ENCODE results near the gene SFMBT2. TPM values are rescaled to one million over a fixed set of nuclear protein-coding genes. Genes with fewer than 3 reads are reported as not detected.

SFMBT2 gene
- total RNA-seq, 2 donors from 2014 or later, result 12.2 to 18.5 TPM

GRCh38 chr10:7441403-7442147, 30.7 kb upstream of the SFMBT2 start:
- no peak for DNase-seq (ENCODE audit: low spot score)
- intact Hi-C loops (cut with DNase I), result no loop called here
- Histone ChIP-seq H3K9me3 (no peaks in the 10 kb centered on the region), H3K4me1 (replicated peaks) (peaks cover 3% of the 10 kb centered on the region), H3K27me3 (replicated peaks; ENCODE audit: insufficient read depth) (no peaks in the 10 kb centered on the region), H3K36me3 (no peaks in the 10 kb centered on the region), H3K4me3 (no peak overlapping the region), H3K27ac (no peak overlapping the region)
- TF ChIP-seq POLR2A (IDR thresholded peaks at IDR 0.05) (no peak), CTCF (IDR thresholded peaks at IDR 0.05) (no peak), POLR2AphosphoS5 (IDR thresholded peaks at IDR 0.05) (no peak)
- WGBS, result 85% methylated on average over 12 of the region's 12 CpGs

- TF ChIP-seq CTCF (IDR thresholded peaks at IDR 0.05) (no peak), POLR2A (IDR thresholded peaks at IDR 0.05) (no peak), POLR2AphosphoS5 (IDR thresholded peaks at IDR 0.05) (no peak)
- DNase-seq (ENCODE audit: low spot score), result no peak
- no peaks in the 10 kb centered on the region for H3K36me3 ChIP-seq
- WGBS, result 70% methylated on average over 7 of the region's 7 CpGs
- intact Hi-C loops (cut with DNase I), result no loop called here
- H3K27ac ChIP-seq, result no peak overlapping the region
- peaks cover 3% of the 10 kb centered on the region for H3K4me1 ChIP-seq (replicated peaks)
- H3K9me3 ChIP-seq, result no peaks in the 10 kb centered on the region
- no peaks in the 10 kb centered on the region for H3K27me3 ChIP-seq (replicated peaks; ENCODE audit: insufficient read depth)
- H3K4me3 ChIP-seq, result no peak overlapping the region
Observed at GRCh38 chr10:7439696-7440095, 28.9 kb upstream of the SFMBT2 start.

GRCh38 chr10:7438196-7438986, 27.6 kb upstream of the SFMBT2 start:
- intact Hi-C loops (cut with DNase I), result no loop called here
- Histone ChIP-seq H3K4me1 (replicated peaks) (peaks cover 3% of the 10 kb centered on the region), H3K27me3 (replicated peaks; ENCODE audit: insufficient read depth) (no peaks in the 10 kb centered on the region), H3K36me3 (no peaks in the 10 kb centered on the region), H3K9me3 (no peaks in the 10 kb centered on the region), H3K27ac (no peak overlapping the region), H3K4me3 (no peak overlapping the region)
- no peak for TF ChIP-seq POLR2A (IDR thresholded peaks at IDR 0.05)
- peak; percentile 15 for TF ChIP-seq POLR2AphosphoS5 (IDR thresholded peaks at IDR 0.05)
- 10% methylated on average over 19 of the region's 19 CpGs for WGBS
- DNase-seq (ENCODE audit: low spot score), result no peak

GRCh38 chr10:7436490-7437100, 25.8 kb upstream of the SFMBT2 start:
- no peak overlapping the region for H3K27ac ChIP-seq
- intact Hi-C loops (cut with DNase I), result no loop called here
- TF ChIP-seq POLR2A (IDR thresholded peaks at IDR 0.05) (no peak), CTCF (IDR thresholded peaks at IDR 0.05) (no peak), POLR2AphosphoS5 (IDR thresholded peaks at IDR 0.05) (no peak)
- H3K4me3 ChIP-seq, result no peak overlapping the region
- H3K36me3 ChIP-seq, result no peaks in the 10 kb centered on the region
- no peaks in the 10 kb centered on the region for H3K27me3 ChIP-seq (replicated peaks; ENCODE audit: insufficient read depth)
- WGBS, result 91% methylated on average over 3 of the region's 3 CpGs
- no peaks in the 10 kb centered on the region for H3K9me3 ChIP-seq
- DNase-seq (ENCODE audit: low spot score), result no peak
- H3K4me1 ChIP-seq (replicated peaks), result peaks cover 3% of the 10 kb centered on the region

GRCh38 chr10:7435674-7436073, 24.8 kb upstream of the SFMBT2 start:
- Histone ChIP-seq H3K27ac (no peak overlapping the region), H3K4me1 (replicated peaks) (peaks cover 3% of the 10 kb centered on the region), H3K27me3 (replicated peaks; ENCODE audit: insufficient read depth) (no peaks in the 10 kb centered on the region), H3K36me3 (no peaks in the 10 kb centered on the region), H3K4me3 (no peak overlapping the region), H3K9me3 (no peaks in the 10 kb centered on the region)
- TF ChIP-seq POLR2A (IDR thresholded peaks at IDR 0.05), result no peak
- TF ChIP-seq CTCF (IDR thresholded peaks at IDR 0.05), result no peak
- TF ChIP-seq POLR2AphosphoS5 (IDR thresholded peaks at IDR 0.05), result no peak
- 76% methylated on average over 2 of the region's 2 CpGs for WGBS
- intact Hi-C loops (cut with DNase I), result no loop called here
- DNase-seq (ENCODE audit: low spot score), result no peak

Data from prostate gland (tissue), 2 donors.